Caco-2 (cell line): ENCODE data around the gene TGFBR2. TPM values are rescaled to one million over a fixed set of nuclear protein-coding genes. Genes with fewer than 3 reads are reported as not detected.

ENCODE experiments used
- BruUV-seq: library from RNA; stranded (reverse); fragments of 400-500 nt; replicated peaks from 2 replicates; lab custom pipeline; 2021; lab: Mats Ljungman, UMichigan
- CTCF ChIA-PET: fragments of 300-600 bp; sonication (Branson Sonifier 250); formaldehyde crosslinking; loops from one replicate; lab custom pipeline; 2022; ENCODE audit warnings: antibody characterized with exemption; lab: Charles Lee
- POLR2A ChIA-PET: fragments of 300-600 bp; sonication (Branson Sonifier 250); formaldehyde crosslinking; loops from one replicate; lab custom pipeline; 2022; ENCODE audit warnings: antibody characterized with exemption; lab: Charles Lee
- DNase-seq, 2 experiments: peaks; one replicate each; pipeline versions ENCODE4 v3.0.0 to v3.0.0-alpha.2; 2020 to 2022
- H3K27me3 ChIP-seq: replicated peaks from 2 replicates; pipeline ENCODE4 v1.6.0; 2011; ENCODE audit warnings: low read length; ENCODE audit not compliant: control insufficient read depth, insufficient read depth
- H3K36me3 ChIP-seq: 2 replicates; pipeline ENCODE4 v1.5.1; 2011; ENCODE audit warnings: low read length; ENCODE audit not compliant: control insufficient read depth, insufficient read depth
- H3K4me1 ChIP-seq: fragments of 250-450 bp; sonication (Bioruptor Pico); 2 replicates; pipeline ENCODE4 v1.5.1; 2020; ENCODE audit warnings: mild to moderate bottlenecking
- H3K4me3 ChIP-seq: 2 replicates; pipeline ENCODE4 v1.5.1; 2011; ENCODE audit warnings: low read depth, mild to moderate bottlenecking, control low read depth, low read length
- H3K9me3 ChIP-seq: fragments of 250-450 bp; sonication (Bioruptor Pico); 2 replicates; pipeline ENCODE4 v1.5.1; 2020; ENCODE audit warnings: mild to moderate bottlenecking, moderate library complexity
- H3K27ac Mint-ChIP-seq: one replicate; pipeline ENCODE4 v1.8.0; 2022; ENCODE audit warnings: mixed read lengths; ENCODE audit not compliant: unreplicated experiment
- H3K27me3 Mint-ChIP-seq: one replicate; pipeline ENCODE4 v1.8.0; 2022; ENCODE audit warnings: mixed read lengths; ENCODE audit not compliant: insufficient read depth, unreplicated experiment
- H3K36me3 Mint-ChIP-seq: one replicate; pipeline ENCODE4 v1.8.0; 2022; ENCODE audit warnings: mild to moderate bottlenecking, mixed read lengths; ENCODE audit not compliant: insufficient read depth, unreplicated experiment
- H3K4me1 Mint-ChIP-seq: one replicate; pipeline ENCODE4 v1.8.0; 2022; ENCODE audit warnings: low read depth, mixed read lengths; ENCODE audit not compliant: unreplicated experiment
- H3K4me3 Mint-ChIP-seq: one replicate; pipeline ENCODE4 v1.8.0; 2022; ENCODE audit warnings: mild to moderate bottlenecking, moderate library complexity, mixed read lengths; ENCODE audit not compliant: unreplicated experiment
- H3K9me3 Mint-ChIP-seq: one replicate; pipeline ENCODE4 v1.8.0; 2022; ENCODE audit warnings: mixed read lengths; ENCODE audit not compliant: unreplicated experiment
- CTCF ChIP-seq, 2 experiments: fragments of 200-600 bp in 1 of 2; IDR thresholded peaks; 1 replicate in 1 of 2; 2 replicates in 1 of 2; pipeline versions ENCODE4 v1.5.1 to v1.8.0; 2011 to 2022; ENCODE audit warnings: antibody characterized with exemption in 1 of 2, control low read depth in 1 of 2, inconsistent platforms in 1 of 2, low read depth in 1 of 2, low read length in 1 of 2, mild to moderate bottlenecking in 1 of 2, moderate library complexity in 1 of 2; ENCODE audit not compliant: insufficient read depth in 1 of 2, severe bottlenecking in 1 of 2, unreplicated experiment in 1 of 2
- intact Hi-C: fragments of 100-400 bp; cut with micrococcal nuclease; formaldehyde crosslinking; loops from one replicate; pipeline ENCODE4 v1.10.0; 2022; ENCODE audit not compliant: unreplicated experiment
- total RNA-seq: library from RNA; stranded (reverse); gene quantifications from 2 replicates; pipeline ENCODE4 v1.2.3, GENCODE V29; 2022

The TGFBR2 gene
- total RNA-seq, 1 experiment from 2014 or later = 40.5 TPM

DNA sequence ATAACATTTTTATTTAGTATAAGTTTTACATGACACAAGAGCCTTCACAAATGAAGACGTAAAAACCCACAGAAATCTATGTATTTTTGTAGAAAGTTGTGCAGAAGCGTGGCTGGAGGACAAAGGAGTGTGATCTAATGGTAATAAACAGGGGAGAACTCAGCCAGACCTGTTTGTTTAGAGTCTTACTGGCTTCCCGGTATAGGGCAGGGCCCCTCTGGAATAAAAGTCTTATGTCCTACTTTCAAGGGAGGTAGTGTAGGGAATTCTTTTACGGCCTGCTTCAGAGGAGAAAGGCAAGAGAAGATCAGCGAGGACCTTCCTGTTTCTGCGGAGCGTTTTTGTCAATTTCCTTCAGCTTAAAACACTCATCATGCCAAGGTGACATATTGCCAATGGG lies 103.6 kb downstream of the TGFBR2 start:
- Mint-ChIP-seq H3K27ac (no peak overlapping the region), H3K9me3 (peaks cover 9% of the 10 kb centered on the region), H3K4me1 (no peaks in the 10 kb centered on the region), H3K36me3 (peaks cover 6% of the 10 kb centered on the region), H3K4me3 (no peak overlapping the region), H3K27me3 (no peaks in the 10 kb centered on the region)
- no peak for DNase-seq
- Histone ChIP-seq H3K9me3 (no peaks in the 10 kb centered on the region; the same call in 1 of the 2 replicates), H3K36me3 (no peaks in the 10 kb centered on the region), H3K4me3 (no peak overlapping the region), H3K4me1 (peaks cover 11% of the 10 kb centered on the region; the same call in 1 of the 2 replicates), H3K27me3 (no peaks in the 10 kb centered on the region)
- no TSS peak for BruUV-seq
- POLR2A ChIA-PET = no interaction called here
- intact Hi-C loops = no loop called here
- no peak for TF ChIP-seq CTCF (IDR thresholded peaks at IDR 0.05; ENCODE audit: insufficient read depth in 1 of 2, low read depth in 1 of 2, low read length in 1 of 2, severe bottlenecking in 1 of 2, unreplicated experiment in 1 of 2)
- CTCF ChIA-PET = no interaction called here

DNA sequence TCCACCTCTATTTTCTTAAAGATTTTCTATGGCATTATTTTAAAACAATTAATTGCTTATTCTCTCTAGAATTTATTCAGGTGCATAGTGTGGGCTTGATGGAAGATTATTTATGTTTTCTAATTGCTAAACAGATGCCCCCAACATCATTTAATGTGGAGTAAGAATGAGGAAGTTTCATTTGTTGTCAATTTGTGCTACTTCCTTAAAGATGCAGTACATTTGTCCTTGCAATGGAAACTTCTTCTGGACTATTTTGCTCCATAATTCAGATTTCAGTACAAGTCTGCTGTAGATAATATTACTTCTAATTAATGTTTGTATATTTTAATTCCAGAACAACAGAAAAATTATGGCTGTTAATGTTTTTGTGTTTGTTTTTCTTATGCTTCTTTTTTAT lies 104.8 kb downstream of the TGFBR2 start:
- no peak overlapping the region for H3K4me3 ChIP-seq
- H3K27me3 Mint-ChIP-seq = no peaks in the 10 kb centered on the region
- POLR2A ChIA-PET = no interaction called here
- H3K4me1 ChIP-seq = peaks cover 11% of the 10 kb centered on the region; the same call in 1 of the 2 replicates
- H3K4me3 Mint-ChIP-seq = no peak overlapping the region
- H3K9me3 Mint-ChIP-seq = peaks cover 9% of the 10 kb centered on the region
- BruUV-seq = no TSS peak
- H3K27me3 ChIP-seq = no peaks in the 10 kb centered on the region
- no peaks in the 10 kb centered on the region for H3K4me1 Mint-ChIP-seq
- intact Hi-C loops = no loop called here
- H3K9me3 ChIP-seq = no peaks in the 10 kb centered on the region; the same call in 1 of the 2 replicates
- no peak for TF ChIP-seq CTCF (IDR thresholded peaks at IDR 0.05; ENCODE audit: insufficient read depth in 1 of 2, low read depth in 1 of 2, low read length in 1 of 2, severe bottlenecking in 1 of 2, unreplicated experiment in 1 of 2)
- CTCF ChIA-PET = no interaction called here
- H3K27ac Mint-ChIP-seq = no peak overlapping the region
- H3K36me3 Mint-ChIP-seq = peaks cover under 1% of the 10 kb centered on the region
- no peak for DNase-seq
- H3K36me3 ChIP-seq = no peaks in the 10 kb centered on the region

- Histone ChIP-seq H3K9me3 (no peaks in the 10 kb centered on the region; the same call in 1 of the 2 replicates), H3K4me3 (no peak overlapping the region), H3K4me1 (peaks cover 11% of the 10 kb centered on the region; the same call in 1 of the 2 replicates), H3K27me3 (no peaks in the 10 kb centered on the region), H3K36me3 (no peaks in the 10 kb centered on the region)
- H3K27me3 Mint-ChIP-seq = no peaks in the 10 kb centered on the region
- ChIA-PET CTCF (no interaction called here), POLR2A (no interaction called here)
- H3K4me1 Mint-ChIP-seq = peaks cover 4% of the 10 kb centered on the region
- DNase-seq = no peak
- H3K9me3 Mint-ChIP-seq = peaks cover 7% of the 10 kb centered on the region
- intact Hi-C loops = no loop called here
- BruUV-seq = no TSS peak
- H3K27ac Mint-ChIP-seq = no peak overlapping the region
- no peak for TF ChIP-seq CTCF (IDR thresholded peaks at IDR 0.05; ENCODE audit: insufficient read depth in 1 of 2, low read depth in 1 of 2, low read length in 1 of 2, severe bottlenecking in 1 of 2, unreplicated experiment in 1 of 2)
- no peaks in the 10 kb centered on the region for H3K36me3 Mint-ChIP-seq
- H3K4me3 Mint-ChIP-seq = no peak overlapping the region
Measured at GRCh38 chr3:30711867-30712266, 105.5 kb downstream of the TGFBR2 start.
